ENCODE data around the gene HSCB. TPM values are rescaled to one million over a fixed set of nuclear protein-coding genes. Genes with fewer than 3 reads are reported as not detected.
"Not testable (repeated sequence)": the region's sequence is repeated elsewhere in the genome, so short reads cannot be mapped to it uniquely, and the experiment has no call there.

Gene HSCB
- total RNA-seq, 1 donor from 2014 or later, result 13.4 TPM

DNA sequence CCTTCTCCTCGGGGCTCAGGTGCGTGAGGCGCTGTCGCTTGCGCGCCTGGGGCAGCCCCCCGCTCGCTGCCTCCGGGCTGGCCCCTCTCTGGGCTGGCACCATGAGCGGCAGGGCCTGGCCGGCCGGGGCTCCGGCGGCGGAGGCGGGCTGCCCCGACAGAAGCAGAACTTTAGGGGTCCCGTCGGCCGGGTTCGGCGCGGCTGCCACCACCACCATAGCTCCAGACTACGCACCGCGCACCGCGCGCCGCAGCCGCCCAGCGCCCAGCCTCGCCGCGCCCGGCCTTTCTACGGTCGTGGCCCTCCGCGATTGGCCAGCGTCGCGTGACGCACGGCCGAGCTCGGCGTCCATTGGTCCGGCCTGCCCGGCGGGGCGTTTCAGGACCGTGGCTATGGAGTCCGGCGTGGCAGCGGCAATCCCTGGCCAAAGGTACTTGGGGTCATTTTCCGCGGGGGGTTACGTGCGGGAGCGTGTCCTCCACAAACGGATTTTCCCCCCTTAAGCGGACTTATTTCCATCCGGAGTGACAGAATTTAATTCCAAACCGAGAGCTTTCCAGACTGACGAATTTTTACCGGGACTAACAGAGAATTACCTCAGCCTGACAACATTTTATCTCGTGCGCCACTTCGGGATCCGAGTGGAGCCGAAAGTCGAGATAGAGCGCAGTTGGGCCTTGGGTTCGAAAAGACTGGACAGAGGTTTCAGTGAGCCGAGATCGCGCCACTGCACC is 58.6 kb downstream of the HSCB start, which contains the start of gene XBP1:
TSS of gene XBP1 (minus strand) at position 262 of the 734 bp plus-strand sequence.
- H3K9me3 Mint-ChIP-seq (ENCODE audit: unreplicated experiment), result no peaks in the 10 kb centered on the region
- H3K36me3 Mint-ChIP-seq (ENCODE audit: unreplicated experiment), result peaks cover 34% of the 10 kb centered on the region
- H3K27me3 Mint-ChIP-seq (ENCODE audit: unreplicated experiment), result no peaks in the 10 kb centered on the region
- peak; percentile 98 for DNase-seq (ENCODE audit: extremely low spot score, unreplicated experiment)
- H3K27ac Mint-ChIP-seq (ENCODE audit: unreplicated experiment), result peak within 1 kb of the TSS; percentile 99
- TF ChIP-seq CTCF (IDR thresholded peaks at IDR 0.05), result no peak
- peaks cover 45% of the 10 kb centered on the region for H3K4me1 Mint-ChIP-seq (ENCODE audit: unreplicated experiment)
- H3K4me3 Mint-ChIP-seq (ENCODE audit: unreplicated experiment), result peak within 1 kb of the TSS; percentile 89

DNA sequence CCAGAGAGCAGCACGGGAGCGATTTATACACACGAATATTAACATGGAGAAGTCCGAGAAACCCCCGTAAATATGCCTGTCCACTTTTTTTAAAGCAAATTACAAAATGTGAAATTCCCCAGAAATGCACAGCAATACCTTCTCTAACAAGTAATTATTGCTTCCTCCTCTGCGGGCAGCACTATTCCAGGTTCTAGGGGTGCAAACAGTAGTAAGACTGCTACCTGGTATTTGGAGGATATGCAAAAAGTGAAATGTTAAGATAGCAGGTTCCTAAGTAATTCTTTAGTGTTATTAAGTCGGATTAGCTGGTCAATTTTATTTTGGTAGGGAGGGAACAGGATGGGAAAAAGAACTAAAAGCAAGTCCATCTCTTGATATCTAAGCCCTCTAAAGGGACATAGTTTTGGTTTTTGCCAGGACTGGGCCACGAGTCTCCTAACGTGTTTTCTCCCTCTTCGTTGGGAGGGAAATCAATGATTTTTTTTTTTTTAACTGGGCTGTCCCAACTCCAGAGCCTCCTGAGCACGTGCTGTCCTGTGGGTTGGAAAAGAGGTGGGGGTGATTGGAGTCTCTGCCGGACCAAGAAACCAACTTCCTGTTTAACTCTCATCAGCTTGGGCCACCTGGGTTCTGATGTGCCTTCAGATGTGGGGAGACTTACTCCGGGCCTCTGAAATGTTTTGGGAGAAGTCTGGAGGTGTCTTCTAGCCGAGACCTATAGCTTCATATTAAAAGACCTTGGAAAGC is 60.2 kb downstream of the HSCB start:
- H3K4me3 Mint-ChIP-seq (ENCODE audit: unreplicated experiment), result peak overlapping the region; percentile 55
- no peak for DNase-seq (ENCODE audit: extremely low spot score, unreplicated experiment)
- peaks cover 20% of the 10 kb centered on the region for H3K36me3 Mint-ChIP-seq (ENCODE audit: unreplicated experiment)
- no peaks in the 10 kb centered on the region for H3K9me3 Mint-ChIP-seq (ENCODE audit: unreplicated experiment)
- H3K4me1 Mint-ChIP-seq (ENCODE audit: unreplicated experiment), result peaks cover 37% of the 10 kb centered on the region
- H3K27me3 Mint-ChIP-seq (ENCODE audit: unreplicated experiment), result no peaks in the 10 kb centered on the region
- peak overlapping the region; percentile 67 for H3K27ac Mint-ChIP-seq (ENCODE audit: unreplicated experiment)
- TF ChIP-seq CTCF (IDR thresholded peaks at IDR 0.05), result no peak

- no peak for TF ChIP-seq CTCF (IDR thresholded peaks at IDR 0.05)
- H3K4me1 Mint-ChIP-seq (ENCODE audit: unreplicated experiment), result peaks cover 33% of the 10 kb centered on the region
- peaks cover 16% of the 10 kb centered on the region for H3K36me3 Mint-ChIP-seq (ENCODE audit: unreplicated experiment)
- no peak overlapping the region for H3K27ac Mint-ChIP-seq (ENCODE audit: unreplicated experiment)
- no peaks in the 10 kb centered on the region for H3K9me3 Mint-ChIP-seq (ENCODE audit: unreplicated experiment)
- H3K4me3 Mint-ChIP-seq (ENCODE audit: unreplicated experiment), result no peak overlapping the region
- no peak for DNase-seq (ENCODE audit: extremely low spot score, unreplicated experiment)
- no peaks in the 10 kb centered on the region for H3K27me3 Mint-ChIP-seq (ENCODE audit: unreplicated experiment)
Measured at GRCh38 chr22:28802595-28803123, 60.8 kb downstream of the HSCB start.

DNA sequence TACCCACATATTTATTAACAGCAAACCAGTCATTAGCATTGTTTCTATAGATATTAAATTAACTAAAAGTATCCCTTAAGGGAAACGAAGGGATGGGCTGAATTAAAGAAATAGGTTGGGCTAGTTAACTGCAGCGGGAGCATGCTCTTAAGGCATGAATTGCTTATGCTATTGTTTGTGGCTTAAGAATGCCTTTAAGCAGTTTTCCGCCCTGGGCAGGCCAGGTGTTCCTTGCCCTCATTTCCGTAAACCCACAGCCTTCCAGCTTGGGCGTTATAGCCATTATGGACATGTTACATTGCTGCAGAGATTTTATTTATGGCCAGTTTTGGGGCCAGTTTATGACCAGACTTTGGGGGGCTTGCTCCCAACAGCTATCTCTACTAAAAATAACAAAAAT is 63.6 kb downstream of the HSCB start:
- H3K4me1 Mint-ChIP-seq (ENCODE audit: unreplicated experiment), result peaks cover 16% of the 10 kb centered on the region
- not testable (repeated sequence) for H3K27ac Mint-ChIP-seq (ENCODE audit: unreplicated experiment); H3K9me3 Mint-ChIP-seq (ENCODE audit: unreplicated experiment); H3K36me3 Mint-ChIP-seq (ENCODE audit: unreplicated experiment); H3K27me3 Mint-ChIP-seq (ENCODE audit: unreplicated experiment); DNase-seq (ENCODE audit: extremely low spot score, unreplicated experiment); H3K4me3 Mint-ChIP-seq (ENCODE audit: unreplicated experiment)

Other genes with a start within 250 kb of the HSCB start
- 68.7 and 70.3 TPM in 2 replicates for gene TTC28, start 62.2 kb upstream of the HSCB start, total RNA-seq
- gene CHEK2, start 219 bp upstream of the HSCB start, total RNA-seq, result 9.9 and 11.2 TPM in 2 replicates
- 21.9 and 23.6 TPM in 2 replicates for gene CCDC117, start 30.7 kb downstream of the HSCB start, total RNA-seq
- 144 and 150 TPM in 2 replicates for gene XBP1, start 58.5 kb downstream of the HSCB start, total RNA-seq
- 6.4 and 6.7 TPM in 2 replicates for gene ZNRF3, start 141.5 kb downstream of the HSCB start, total RNA-seq

Data from osteocyte (in vitro differentiated cells).